K562 (cell line): ENCODE data around the gene PGR. TPM values are rescaled to one million over a fixed set of nuclear protein-coding genes. Genes with fewer than 3 reads are reported as not detected.

Source experiments
- ATAC-seq: fragments of 200-7000 bp; cut with Tn5 transposase; 3 replicates; pipeline ENCODE4 v1.9.1; 2020; ENCODE audit warnings: moderate library complexity
- BruUV-seq: library from RNA; stranded (reverse); fragments of 400-500 nt; replicated peaks from 2 replicates; lab custom pipeline; 2021; lab: Mats Ljungman, UMichigan
- CTCF ChIA-PET: fragments of 300-600 bp; formaldehyde crosslinking; extraction: SDS; loops from one replicate; lab custom pipeline; 2021; ENCODE audit warnings: low intra/inter-chr PET ratio; lab: Yijun Ruan, JAX
- POLR2A ChIA-PET: fragments of 300-600, 350-650 bp; sonication (Branson Sonifier 250); formaldehyde crosslinking; extraction: SDS; loops from one replicate; lab custom pipeline; 2021; ENCODE audit warnings: antibody characterized with exemption, inconsistent platforms; lab: Yijun Ruan, JAX
- DNase-seq, 4 experiments: peaks; one replicate each; pipeline versions ENCODE4 v3.0.0 to v3.0.0-alpha.2; 2011 to 2018; ENCODE audit warnings: low spot score in 3 of 4, mixed read lengths in 3 of 4; ENCODE audit errors: extremely low read depth in 1 of 4
- FAIRE-seq: peaks from 2 replicates; lab custom pipeline; 2011; peaks lifted over from hg19 to GRCh38; lab: Jason Lieb, UNC
- H2AFZ ChIP-seq: 2 replicates; pipeline ENCODE4 v1.6.0; 2011; ENCODE audit warnings: low read depth, low read length, control low read depth, inconsistent platforms
- H3K27ac ChIP-seq: fragments of 200-600 bp; 3 replicates; pipeline ENCODE4 v1.8.0; 2011; ENCODE audit warnings: low read depth, mild to moderate bottlenecking, control low read depth, inconsistent platforms, low read length, moderate library complexity, mixed read lengths; ENCODE audit errors: extremely low read depth
- H3K27me3 ChIP-seq, 2 experiments: fragments of 300-600 bp in 1 of 2; 2 replicates in 1 of 2; 3 replicates in 1 of 2; pipeline versions ENCODE4 v1.6.0 to v1.8.0; 2011; ENCODE audit warnings: inconsistent platforms in 2 of 2, low read length in 2 of 2, mild to moderate bottlenecking in 1 of 2, mixed read lengths in 1 of 2, moderate library complexity in 1 of 2; ENCODE audit not compliant: control insufficient read depth in 2 of 2, insufficient read depth in 2 of 2
- H3K36me3 ChIP-seq: fragments of 300-600 bp; 3 replicates; pipeline ENCODE4 v1.8.0; 2011; ENCODE audit warnings: mild to moderate bottlenecking, low read length, inconsistent platforms; ENCODE audit not compliant: control insufficient read depth, insufficient read depth
- H3K4me1 ChIP-seq, 2 experiments: fragments of 200-600 bp in 1 of 2; replicated peaks in 1 of 2; 2 replicates in 1 of 2; 3 replicates in 1 of 2; pipeline versions ENCODE4 v1.5.1 to v1.8.0; 2011; ENCODE audit warnings: inconsistent platforms in 2 of 2, low read length in 2 of 2, mild to moderate bottlenecking in 1 of 2, mixed read lengths in 1 of 2, moderate library complexity in 1 of 2; ENCODE audit not compliant: control insufficient read depth in 2 of 2, insufficient read depth in 2 of 2
- H3K4me2 ChIP-seq: 2 replicates; pipeline ENCODE4 v1.6.1; 2011; ENCODE audit warnings: low read length, control low read depth, inconsistent platforms, mixed read lengths; ENCODE audit not compliant: insufficient read depth
- H3K4me3 ChIP-seq: fragments of 200-600 bp; sonication (generic), shearing (Covaris generic); 2 replicates; pipeline ENCODE4 v1.5.1; 2016; ENCODE audit warnings: control low read depth, inconsistent platforms
- H3K79me2 ChIP-seq: fragments of 200-600 bp; 3 replicates; pipeline ENCODE4 v1.8.0; 2011; ENCODE audit warnings: low read length, inconsistent platforms; ENCODE audit not compliant: control insufficient read depth, insufficient read depth
- H3K9ac ChIP-seq, 2 experiments: 2 replicates each; pipeline versions ENCODE4 v1.6.0 to v1.6.1; 2011; ENCODE audit warnings: low read depth in 2 of 2, low read length in 2 of 2, control low read depth in 1 of 2, inconsistent platforms in 1 of 2, mild to moderate bottlenecking in 1 of 2, mixed read lengths in 1 of 2; ENCODE audit not compliant: insufficient read depth in 1 of 2
- H3K9me1 ChIP-seq: one replicate; pipeline ENCODE4 v1.6.0; 2011; ENCODE audit warnings: inconsistent platforms, mild to moderate bottlenecking, low read length, moderate library complexity; ENCODE audit not compliant: control insufficient read depth, insufficient read depth
- H3K9me3 ChIP-seq: replicated peaks from 2 replicates; pipeline ENCODE4 v1.5.1; 2011; ENCODE audit warnings: low read depth, low read length, inconsistent platforms; ENCODE audit not compliant: control insufficient read depth, insufficient read depth
- H4K20me1 ChIP-seq: replicated peaks from 2 replicates; pipeline ENCODE4 v1.6.1; 2011; ENCODE audit warnings: low read length, inconsistent platforms, mixed read lengths; ENCODE audit not compliant: control insufficient read depth, insufficient read depth
- CEBPB ChIP-seq: fragments of 450-650 bp; IDR thresholded peaks from 2 replicates; pipeline ENCODE4 v1.6.1; 2016; ENCODE audit warnings: missing genetic modification characterization, missing compliant biosample characterization
- CHCHD3 ChIP-seq: fragments of 250-450 bp; sonication (Bioruptor Pico); IDR thresholded peaks from 2 replicates; pipeline ENCODE4 v2.1.2; 2022; ENCODE audit warnings: mild to moderate bottlenecking
- FOXJ3 ChIP-seq: sonication (generic); formaldehyde crosslinking; IDR thresholded peaks from 2 replicates; pipeline ENCODE4 v1.4.0; 2020; ENCODE audit warnings: mild to moderate bottlenecking, missing genetic modification reagents
- HIVEP1 ChIP-seq: fragments of 250-450 bp; sonication (Bioruptor Pico); IDR thresholded peaks from 2 replicates; pipeline ENCODE4 v1.4.0; 2020; ENCODE audit warnings: mild to moderate bottlenecking
- HMGN3 ChIP-seq: IDR thresholded peaks from 2 replicates; pipeline ENCODE4 v1.6.1; 2011; ENCODE audit warnings: borderline replicate concordance, low read depth, mild to moderate bottlenecking, mixed read lengths, low read length; ENCODE audit not compliant: insufficient read length; ENCODE audit errors: extremely low read depth
- NFE2 ChIP-seq: IDR thresholded peaks from 2 replicates; pipeline ENCODE4 v1.6.1; 2014; ENCODE audit warnings: antibody characterized with exemption, low read depth
- OTX1 ChIP-seq: fragments of 450-650 bp; formaldehyde crosslinking; IDR thresholded peaks from 2 replicates; pipeline ENCODE4 v1.4.0; 2022; ENCODE audit warnings: mild to moderate bottlenecking
- ZNF184 ChIP-seq: sonication (generic); formaldehyde crosslinking; IDR thresholded peaks from 2 replicates; pipeline ENCODE4 v1.5.0; 2020; ENCODE audit warnings: missing genetic modification reagents
- ZSCAN32 ChIP-seq: fragments of 450-650 bp; formaldehyde crosslinking; IDR thresholded peaks from 2 replicates; pipeline ENCODE4 v1.4.0; 2020; ENCODE audit warnings: mild to moderate bottlenecking, moderate library complexity
- WGBS: fragments of 100-300 bp; shearing (Covaris generic); methylation state at CpG from one replicate; pipeline ENCODE4 v1.1.6; 2016; ENCODE audit warnings: low coverage, mixed read lengths; ENCODE audit not compliant: insufficient coverage; ENCODE audit errors: missing lambda C conversion rate; 5-methylcytosine and 5-hydroxymethylcytosine counted together
- in situ Hi-C: fragments of 300-500 bp; cut with MboI; formaldehyde crosslinking; loops from 4 replicates; pipeline ENCODE4 v1.15.0; 2018; ENCODE audit warnings: inconsistent platforms, mixed read lengths
- intact Hi-C: fragments of 100-400 bp; cut with micrococcal nuclease; formaldehyde crosslinking; loops from 2 replicates; pipeline ENCODE4 v1.14.2; 2022
- polyA plus RNA-seq, 8 experiments: library from polyadenylated mRNA; depleted of rRNA in 4 of 8; stranded (reverse) in 5 of 8; unstranded in 3 of 8; fragments of >200 nt; fragmentation: Nextera tagmentation in 2 of 8; fragmentation: Illumina TruSeq in 1 of 8; extraction: Ambion mirVana in 2 of 8; extraction: Trizol in 1 of 8; gene quantifications; 2 replicates each; pipeline versions ENCODE4 v1.2.1 to v1.2.3, GENCODE V29; 2011 to 2014; ENCODE audit warnings: inconsistent platforms in 1 of 8, missing spikeins in 1 of 8
- total RNA-seq, 7 experiments: library from RNA; depleted of rRNA in 6 of 7; stranded (reverse); fragments of >200 nt in 6 of 7; fragmentation: Illumina TruSeq in 2 of 7; extraction: Trizol in 2 of 7; gene quantifications; 2 replicates each; pipeline versions ENCODE4 v1.2.1 to v1.2.3, GENCODE V29; 2011 to 2021; ENCODE audit warnings: low replicate concordance in 1 of 7
- TF ChIP-seq, protein P1 (sequence below): sonication (generic); formaldehyde crosslinking; IDR thresholded peaks from 2 replicates; pipeline ENCODE4 v1.4.0; 2020; ENCODE audit warnings: mild to moderate bottlenecking, missing genetic modification reagents
- TF ChIP-seq, protein P2 (sequence below): fragments of 250-450 bp; sonication (Bioruptor Pico); IDR thresholded peaks from 2 replicates; pipeline ENCODE4 v1.5.0; 2022; ENCODE audit warnings: mild to moderate bottlenecking

PGR gene
- total and polyA plus RNA-seq, 9 of the 15 experiments (the other 6 are each of a cell fraction or from before 2014, with no cell fraction given), result 0.43 to 2.4 (median 1.3) TPM

DNA sequence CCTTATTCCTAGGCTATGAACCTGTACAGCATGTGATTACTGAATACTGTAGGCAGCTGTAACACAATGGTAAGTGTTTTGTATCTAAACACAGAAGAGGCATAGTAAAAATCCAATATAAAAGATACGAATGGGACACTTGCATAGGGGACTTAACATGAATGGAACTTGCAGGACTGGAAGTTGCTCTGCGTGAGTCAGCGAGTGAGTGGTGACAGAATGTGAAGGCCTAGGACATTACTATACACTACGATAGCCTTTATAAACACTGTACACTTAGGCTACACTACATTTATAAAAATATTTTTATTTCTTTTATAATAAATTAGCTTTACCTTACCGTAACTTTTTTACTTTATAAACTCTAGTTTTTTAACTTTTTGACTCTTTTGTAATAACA lies 81.1 kb downstream of the PGR start:
- H3K36me3 ChIP-seq, result no peaks in the 10 kb centered on the region; the same call in 2 of the 3 replicates
- H3K4me2 ChIP-seq, result no peak overlapping the region
- ChIA-PET POLR2A (no interaction called here), CTCF (no interaction called here)
- no peak overlapping the region for H3K9ac ChIP-seq
- DNase-seq (peak in 1 of 4 experiments; percentile 29), ATAC-seq (peak; percentile 61), FAIRE-seq (no peak)
- no TSS peak for BruUV-seq
- no peaks in the 10 kb centered on the region for H4K20me1 ChIP-seq
- no peaks in the 10 kb centered on the region; the same call in 1 of the 2 replicates for H3K9me3 ChIP-seq
- H3K9me1 ChIP-seq, result no peaks in the 10 kb centered on the region
- in situ Hi-C loops (no loop called here), intact Hi-C loops (loop anchor here (5.0 kb wide), 1 partner anchor 79 kb away; the partner anchor contains the start of gene PGR)
- no peaks in the 10 kb centered on the region for H3K79me2 ChIP-seq
- no peak overlapping the region for H3K4me3 ChIP-seq
- no peaks in the 10 kb centered on the region for H3K27me3 ChIP-seq
- H3K4me1 ChIP-seq, result peaks cover 0 to 9% of the 10 kb centered on the region in 2 experiments; a peak in 2 of 5 replicates
- H3K27ac ChIP-seq, result peak overlapping the region; percentile 47; the same call in 1 of the 3 replicates
- WGBS, result 23% methylated on average over 5 of the region's 5 CpGs
- peak overlapping the region; percentile 28; the same call in 1 of the 2 replicates for H2AFZ ChIP-seq
- TF ChIP-seq HMGN3, result no peak
- TF ChIP-seq ZSCAN32 (CRISPR knock-in tag), result no peak
- 0 out of 2 replicates have a peak, but pooled peaks have one; percentile 3 for TF ChIP-seq NFE2

DNA sequence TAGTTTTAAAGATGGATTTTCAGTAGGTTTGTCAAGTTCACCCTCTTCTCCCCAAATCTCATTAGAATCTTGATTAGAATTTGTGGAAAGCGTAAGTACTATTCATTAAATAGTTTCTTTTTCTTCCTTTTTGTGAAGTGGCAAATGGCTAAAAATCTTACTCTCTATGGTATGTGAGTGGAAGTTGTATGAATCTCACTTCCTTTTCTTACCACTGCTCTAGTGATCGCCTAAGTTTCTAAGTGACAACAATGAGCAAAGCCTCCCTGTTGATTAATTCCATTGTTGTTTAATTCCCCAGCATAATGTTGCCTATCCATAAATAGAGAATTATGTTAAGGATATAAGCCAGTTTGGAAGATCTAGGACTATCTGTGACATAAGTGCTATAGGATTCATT lies 82.7 kb downstream of the PGR start:
- no TSS peak for BruUV-seq
- DNase-seq (no peak), ATAC-seq (no peak), FAIRE-seq (no peak)
- Histone ChIP-seq H3K9me1 (no peaks in the 10 kb centered on the region), H4K20me1 (no peaks in the 10 kb centered on the region), H3K4me2 (no peak overlapping the region), H3K4me3 (no peak overlapping the region), H3K9me3 (no peaks in the 10 kb centered on the region; the same call in 1 of the 2 replicates), H3K36me3 (no peaks in the 10 kb centered on the region; the same call in 2 of the 3 replicates), H3K27ac (no peak overlapping the region), H3K4me1 (peaks cover 0 to 9% of the 10 kb centered on the region in 2 experiments; a peak in 2 of 5 replicates), H3K9ac (no peak overlapping the region), H3K27me3 (no peaks in the 10 kb centered on the region), H3K79me2 (no peaks in the 10 kb centered on the region), H2AFZ (no peak overlapping the region)
- ChIA-PET POLR2A (no interaction called here), CTCF (no interaction called here)
- WGBS, result 41% methylated on average over 2 of the region's 2 CpGs
- intact Hi-C loops (loop anchor here (5.0 kb wide), 1 partner anchor 80 kb away; the partner anchor contains the start of gene PGR), in situ Hi-C loops (no loop called here)
- TF ChIP-seq FOXJ3 (CRISPR knock-in tag) (no peak), OTX1 (CRISPR knock-in tag) (no peak), CHCHD3 (CRISPR knock-in tag) (no peak), CEBPB (no peak), ZNF184 (CRISPR knock-in tag) (no peak), HIVEP1 (CRISPR knock-in tag) (no peak)
- TF ChIP-seq, protein P1, sequence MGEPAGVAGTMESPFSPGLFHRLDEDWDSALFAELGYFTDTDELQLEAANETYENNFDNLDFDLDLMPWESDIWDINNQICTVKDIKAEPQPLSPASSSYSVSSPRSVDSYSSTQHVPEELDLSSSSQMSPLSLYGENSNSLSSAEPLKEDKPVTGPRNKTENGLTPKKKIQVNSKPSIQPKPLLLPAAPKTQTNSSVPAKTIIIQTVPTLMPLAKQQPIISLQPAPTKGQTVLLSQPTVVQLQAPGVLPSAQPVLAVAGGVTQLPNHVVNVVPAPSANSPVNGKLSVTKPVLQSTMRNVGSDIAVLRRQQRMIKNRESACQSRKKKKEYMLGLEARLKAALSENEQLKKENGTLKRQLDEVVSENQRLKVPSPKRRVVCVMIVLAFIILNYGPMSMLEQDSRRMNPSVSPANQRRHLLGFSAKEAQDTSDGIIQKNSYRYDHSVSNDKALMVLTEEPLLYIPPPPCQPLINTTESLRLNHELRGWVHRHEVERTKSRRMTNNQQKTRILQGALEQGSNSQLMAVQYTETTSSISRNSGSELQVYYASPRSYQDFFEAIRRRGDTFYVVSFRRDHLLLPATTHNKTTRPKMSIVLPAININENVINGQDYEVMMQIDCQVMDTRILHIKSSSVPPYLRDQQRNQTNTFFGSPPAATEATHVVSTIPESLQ (CRISPR knock-in tag), result no peak
- TF ChIP-seq, protein P2, sequence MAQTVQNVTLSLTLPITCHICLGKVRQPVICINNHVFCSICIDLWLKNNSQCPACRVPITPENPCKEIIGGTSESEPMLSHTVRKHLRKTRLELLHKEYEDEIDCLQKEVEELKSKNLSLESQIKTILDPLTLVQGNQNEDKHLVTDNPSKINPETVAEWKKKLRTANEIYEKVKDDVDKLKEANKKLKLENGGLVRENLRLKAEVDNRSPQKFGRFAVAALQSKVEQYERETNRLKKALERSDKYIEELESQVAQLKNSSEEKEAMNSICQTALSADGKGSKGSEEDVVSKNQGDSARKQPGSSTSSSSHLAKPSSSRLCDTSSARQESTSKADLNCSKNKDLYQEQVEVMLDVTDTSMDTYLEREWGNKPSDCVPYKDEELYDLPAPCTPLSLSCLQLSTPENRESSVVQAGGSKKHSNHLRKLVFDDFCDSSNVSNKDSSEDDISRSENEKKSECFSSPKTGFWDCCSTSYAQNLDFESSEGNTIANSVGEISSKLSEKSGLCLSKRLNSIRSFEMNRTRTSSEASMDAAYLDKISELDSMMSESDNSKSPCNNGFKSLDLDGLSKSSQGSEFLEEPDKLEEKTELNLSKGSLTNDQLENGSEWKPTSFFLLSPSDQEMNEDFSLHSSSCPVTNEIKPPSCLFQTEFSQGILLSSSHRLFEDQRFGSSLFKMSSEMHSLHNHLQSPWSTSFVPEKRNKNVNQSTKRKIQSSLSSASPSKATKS (CRISPR knock-in tag), result no peak
